ENCODE results near the gene LIME1. TPM values are rescaled to one million over a fixed set of nuclear protein-coding genes. Genes with fewer than 3 reads are reported as not detected.

Gene LIME1
- total and polyA plus RNA-seq, 10 of the 15 experiments (the other 5 are each of a cell fraction or from before 2014, with no cell fraction given), result 0.35 to 154 (median 49.9) TPM

DNA sequence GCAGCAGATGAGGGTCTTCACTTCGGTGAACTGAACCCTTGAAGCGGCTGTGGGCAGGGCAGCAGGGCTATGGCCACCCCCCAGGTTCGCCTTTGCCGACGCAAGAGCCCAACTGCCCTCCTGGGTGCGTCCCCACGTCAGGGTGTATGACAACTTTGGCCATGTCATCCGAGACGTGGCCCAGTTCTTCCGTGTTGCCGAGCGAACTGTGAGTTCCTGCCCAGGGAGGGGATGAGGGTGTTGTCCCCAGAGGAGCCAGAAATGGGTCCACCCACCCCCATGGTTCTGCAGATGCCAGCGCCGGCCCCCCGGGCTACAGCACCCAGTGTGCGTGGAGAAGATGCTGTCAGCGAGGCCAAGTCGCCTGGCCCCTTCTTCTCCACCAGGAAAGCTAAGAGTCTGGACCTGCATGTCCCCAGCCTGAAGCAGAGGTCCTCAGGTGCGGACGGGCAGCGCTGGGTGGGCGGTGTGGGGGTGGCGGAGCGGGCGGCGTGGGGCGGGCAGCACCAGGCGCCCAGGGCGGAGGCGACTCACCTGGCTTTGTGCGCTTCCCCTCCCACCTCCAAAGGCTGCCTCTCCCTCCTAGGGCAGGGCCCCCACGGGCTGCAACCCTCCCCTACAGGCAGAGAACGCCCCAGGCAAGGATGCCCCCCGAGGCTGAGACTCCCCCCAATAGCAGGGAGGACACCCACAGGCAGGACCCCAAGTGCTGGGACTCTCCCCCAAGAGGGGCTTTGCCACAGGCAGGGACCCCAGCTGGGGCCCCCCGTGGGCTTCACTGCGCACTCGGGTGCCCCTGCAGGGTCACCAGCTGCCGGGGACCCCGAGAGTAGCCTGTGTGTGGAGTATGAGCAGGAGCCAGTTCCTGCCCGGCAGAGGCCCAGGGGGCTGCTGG is 46.2 kb upstream of the LIME1 start:
- Histone ChIP-seq H3K36me3 (ENCODE audit: control insufficient read depth in 2 of 2, insufficient read depth in 2 of 2, low read length in 1 of 2) (no peaks in the 10 kb centered on the region), H3K27me3 (replicated peaks in 1 of 2; ENCODE audit: control insufficient read depth in 2 of 2, insufficient read depth in 2 of 2, low read length in 1 of 2) (no peaks in the 10 kb centered on the region), H3K4me3 (no peak overlapping the region), H3K27ac (ENCODE audit: control insufficient read depth, insufficient read depth) (no peak overlapping the region), H4K20me1 (ENCODE audit: control insufficient read depth, insufficient read depth) (no peaks in the 10 kb centered on the region), H2AFZ (ENCODE audit: control insufficient read depth, low read depth, low read length) (no peak overlapping the region), H3K9ac (ENCODE audit: control insufficient read depth, insufficient read depth, low read length) (no peak overlapping the region), H3K4me2 (ENCODE audit: control insufficient read depth, insufficient read depth) (no peak overlapping the region), H3K9me3 (replicated peaks; ENCODE audit: control insufficient read depth, insufficient read depth, low read length) (no peaks in the 10 kb centered on the region), H3K4me1 (ENCODE audit: control insufficient read depth, insufficient read depth, low read length) (no peaks in the 10 kb centered on the region), H3K79me2 (ENCODE audit: control insufficient read depth, insufficient read depth, low read length) (no peaks in the 10 kb centered on the region)
- WGBS (ENCODE audit: insufficient coverage, insufficient replicate concordance, low lambda C conversion rate, missing lambda C conversion rate), result 84% methylated on average over 25 of the region's 40 CpGs
- BruUV-seq (replicated peaks), result no TSS peak
- ChIA-PET CTCF (no interaction called here), SMC1A (ENCODE audit: uncharacterized antibody, unreplicated experiment) (no interaction called here), POLR2A (no interaction called here), RAD21 (ENCODE audit: unreplicated experiment) (no interaction called here)
- intact Hi-C loops (cut with micrococcal nuclease; ENCODE audit: unreplicated experiment), result no loop called here
- no peak for ATAC-seq
- FAIRE-seq, result no peak
- TF ChIP-seq CHD2 (IDR thresholded peaks at IDR 0.05; ENCODE audit: borderline replicate concordance, low read depth, low read length) (no peak), SRF (IDR thresholded peaks at IDR 0.05; ENCODE audit: low read depth in 2 of 2, low read length in 2 of 2) (no peak), POLR2A (IDR thresholded peaks at IDR 0.05; ENCODE audit: low read depth, low read length) (peak; percentile 1; the same call in 1 of the 2 replicates), IKZF1 (conservative IDR thresholded peaks at IDR 0.05) (no peak)
- in situ Hi-C loops (cut with MboI), result no loop called here
- no peak for DNase-seq (ENCODE audit: low read depth, low spot score)

DNA sequence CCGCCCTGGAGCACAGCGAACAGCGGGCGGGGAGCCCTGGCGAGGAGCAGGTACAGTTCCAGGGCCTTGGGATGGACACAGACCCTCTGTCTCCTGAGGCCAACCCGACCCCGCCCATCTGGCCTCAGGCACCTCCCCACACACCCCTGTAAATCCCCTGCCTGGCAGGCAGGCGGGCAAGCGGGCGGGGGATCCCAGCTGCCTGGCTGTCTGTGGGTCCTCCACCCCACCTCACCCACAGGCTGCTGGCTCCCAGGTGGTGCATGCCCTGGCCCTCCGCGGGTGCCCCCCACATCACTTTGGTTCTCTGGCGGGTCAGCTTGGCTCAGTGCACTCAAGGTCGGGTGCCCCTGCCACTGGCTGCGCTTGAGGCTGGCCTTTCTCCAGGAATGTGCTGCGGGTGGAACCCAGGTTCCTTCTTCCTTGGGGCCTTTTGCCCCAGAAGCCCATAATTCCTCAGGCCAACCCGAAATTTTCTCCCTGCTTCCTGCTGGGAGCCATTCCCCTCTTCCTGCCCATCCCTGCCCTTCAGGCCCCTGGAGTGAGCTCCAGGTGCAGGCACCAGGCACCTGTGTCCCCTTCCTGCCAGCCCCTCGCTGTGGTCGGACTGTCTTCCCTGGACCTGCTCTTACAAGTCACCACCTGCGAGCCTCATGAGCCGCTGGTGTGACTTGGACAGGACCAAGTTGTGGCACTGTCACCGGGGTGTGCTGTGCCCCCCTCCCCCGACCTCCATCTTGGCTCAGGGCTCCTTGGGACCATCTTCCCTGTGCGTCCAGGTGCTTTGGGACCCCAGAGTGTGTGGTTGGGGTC is 45.4 kb upstream of the LIME1 start:
- Histone ChIP-seq H3K27ac (ENCODE audit: control insufficient read depth, insufficient read depth) (no peak overlapping the region), H3K36me3 (ENCODE audit: control insufficient read depth in 2 of 2, insufficient read depth in 2 of 2, low read length in 1 of 2) (no peaks in the 10 kb centered on the region), H3K9ac (ENCODE audit: control insufficient read depth, insufficient read depth, low read length) (no peak overlapping the region), H3K4me1 (ENCODE audit: control insufficient read depth, insufficient read depth, low read length) (no peaks in the 10 kb centered on the region; the same call in 1 of the 2 replicates), H3K27me3 (replicated peaks in 1 of 2; ENCODE audit: control insufficient read depth in 2 of 2, insufficient read depth in 2 of 2, low read length in 1 of 2) (no peaks in the 10 kb centered on the region), H3K4me2 (ENCODE audit: control insufficient read depth, insufficient read depth) (no peak overlapping the region), H4K20me1 (ENCODE audit: control insufficient read depth, insufficient read depth) (no peaks in the 10 kb centered on the region), H2AFZ (ENCODE audit: control insufficient read depth, low read depth, low read length) (no peak overlapping the region), H3K9me3 (replicated peaks; ENCODE audit: control insufficient read depth, insufficient read depth, low read length) (no peaks in the 10 kb centered on the region), H3K79me2 (ENCODE audit: control insufficient read depth, insufficient read depth, low read length) (no peaks in the 10 kb centered on the region), H3K4me3 (no peak overlapping the region)
- intact Hi-C loops (cut with micrococcal nuclease; ENCODE audit: unreplicated experiment), result no loop called here
- POLR2A ChIA-PET, result no interaction called here
- SMC1A ChIA-PET (ENCODE audit: uncharacterized antibody, unreplicated experiment), result no interaction called here
- RAD21 ChIA-PET (ENCODE audit: unreplicated experiment), result no interaction called here
- 67% methylated on average over 24 of the region's 24 CpGs for WGBS (ENCODE audit: insufficient coverage, insufficient replicate concordance, low lambda C conversion rate, missing lambda C conversion rate)
- peak; percentile 50; the same call in 1 of the 2 replicates for TF ChIP-seq POLR2A (IDR thresholded peaks at IDR 0.05; ENCODE audit: low read depth, low read length)
- TF ChIP-seq, protein P1, sequence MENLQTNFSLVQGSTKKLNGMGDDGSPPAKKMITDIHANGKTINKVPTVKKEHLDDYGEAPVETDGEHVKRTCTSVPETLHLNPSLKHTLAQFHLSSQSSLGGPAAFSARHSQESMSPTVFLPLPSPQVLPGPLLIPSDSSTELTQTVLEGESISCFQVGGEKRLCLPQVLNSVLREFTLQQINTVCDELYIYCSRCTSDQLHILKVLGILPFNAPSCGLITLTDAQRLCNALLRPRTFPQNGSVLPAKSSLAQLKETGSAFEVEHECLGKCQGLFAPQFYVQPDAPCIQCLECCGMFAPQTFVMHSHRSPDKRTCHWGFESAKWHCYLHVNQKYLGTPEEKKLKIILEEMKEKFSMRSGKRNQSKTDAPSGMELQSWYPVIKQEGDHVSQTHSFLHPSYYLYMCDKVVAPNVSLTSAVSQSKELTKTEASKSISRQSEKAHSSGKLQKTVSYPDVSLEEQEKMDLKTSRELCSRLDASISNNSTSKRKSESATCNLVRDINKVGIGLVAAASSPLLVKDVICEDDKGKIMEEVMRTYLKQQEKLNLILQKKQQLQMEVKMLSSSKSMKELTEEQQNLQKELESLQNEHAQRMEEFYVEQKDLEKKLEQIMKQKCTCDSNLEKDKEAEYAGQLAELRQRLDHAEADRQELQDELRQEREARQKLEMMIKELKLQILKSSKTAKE (IDR thresholded peaks at IDR 0.05; ENCODE audit: low read depth, poor library complexity, severe bottlenecking), result no peak
- no peak for TF ChIP-seq MYB (IDR thresholded peaks at IDR 0.05; ENCODE audit: borderline replicate concordance, low read depth, low read length)
- no peak for DNase-seq (ENCODE audit: low read depth, low spot score)
- in situ Hi-C loops (cut with MboI), result no loop called here
- no peak for FAIRE-seq
- CTCF ChIA-PET, result no interaction called here
- peak; percentile 60 for ATAC-seq
- BruUV-seq (replicated peaks), result no TSS peak

Data from GM12878 (cell line).